T-helper 1 cell (primary cell): ENCODE results near the gene CDC37L1.

ENCODE experiments used
- DNase-seq, 5 donors: peaks; one replicate each; pipeline ENCODE4 v3.0.0-alpha.2; 2012 to 2020

The CDC37L1 gene

DNA sequence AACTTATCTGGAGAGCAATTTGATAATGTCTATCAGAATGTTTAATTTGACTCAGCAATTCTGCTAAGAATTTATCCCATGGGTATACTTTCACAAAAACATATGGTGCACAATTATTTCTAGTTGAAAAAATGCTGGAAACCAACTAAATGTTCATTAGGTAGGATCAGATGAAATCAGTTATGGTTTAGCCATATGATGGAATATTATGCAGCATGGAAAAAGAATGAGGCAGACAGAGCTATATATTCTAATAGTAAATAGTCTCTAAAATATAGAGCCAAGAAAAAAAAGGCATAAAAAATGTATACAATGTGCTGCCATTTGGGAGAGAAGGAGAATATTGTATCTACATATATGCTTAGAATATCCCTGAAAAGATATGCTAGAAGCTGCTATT lies 9.5 kb upstream of the CDC37L1 start:
- no peak for DNase-seq

DNA sequence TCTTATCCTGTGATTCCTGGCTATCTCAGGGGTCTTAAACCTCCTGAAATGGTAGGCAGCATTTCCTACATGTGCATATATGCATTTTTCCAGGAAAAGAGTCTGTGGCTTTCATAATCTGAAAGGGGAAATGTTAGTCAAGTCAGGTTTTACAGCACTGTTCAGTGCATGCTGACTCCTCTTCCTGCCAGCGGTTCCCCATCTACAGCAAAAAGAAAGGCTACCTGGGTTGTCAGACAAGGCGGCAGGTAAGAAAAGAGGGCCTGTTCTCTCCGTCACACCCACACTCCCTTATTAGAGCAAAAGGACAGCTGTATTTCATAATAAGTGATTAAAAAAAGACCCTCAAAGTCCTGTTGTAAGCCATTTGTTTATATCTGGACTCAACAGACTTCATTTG lies 8.8 kb upstream of the CDC37L1 start:
- no peak for DNase-seq

- DNase-seq: no peak
Observed at GRCh38 chr9:4671737-4672136, 7.6 kb upstream of the CDC37L1 start.

- DNase-seq: no peak
Observed at GRCh38 chr9:4674783-4675182, 4.6 kb upstream of the CDC37L1 start.

GRCh38 chr9:4677392-4677791 lies 2.0 kb upstream of the CDC37L1 start:
- DNase-seq: no peak

- peak in 3 of 5 donors; percentile 17 to 54 (median 25) for DNase-seq
Observed at GRCh38 chr9:4678679-4679267, 596 bp upstream of the CDC37L1 start.

GRCh38 chr9:4680173-4680525 lies 780 bp downstream of the CDC37L1 start:
- no peak for DNase-seq

GRCh38 chr9:4680750-4681149 lies 1.4 kb downstream of the CDC37L1 start:
- DNase-seq: no peak

GRCh38 chr9:4684820-4685219 lies 5.5 kb downstream of the CDC37L1 start:
- DNase-seq: no peak

GRCh38 chr9:4686112-4686511 lies 6.7 kb downstream of the CDC37L1 start:
- DNase-seq: no peak

DNA sequence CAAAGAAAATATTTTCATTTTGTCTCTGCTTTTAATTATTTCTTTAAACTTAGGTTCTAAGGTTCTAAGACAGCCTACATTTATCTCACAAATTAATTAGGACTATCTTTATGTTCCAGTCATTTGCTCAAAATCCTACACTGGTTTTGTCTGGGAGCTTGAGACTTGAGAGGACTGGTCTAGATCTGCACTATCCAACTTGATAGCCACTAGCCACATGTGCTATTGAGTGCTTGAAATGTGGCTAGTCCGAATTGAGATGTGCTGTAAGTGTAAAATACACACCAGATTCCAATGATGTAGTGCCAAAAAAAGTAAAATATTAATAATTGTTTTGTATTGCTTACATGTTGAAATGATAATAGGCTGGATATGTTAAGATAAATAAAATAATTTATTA lies 7.2 kb downstream of the CDC37L1 start:
- DNase-seq: no peak

- DNase-seq: no peak
Observed at GRCh38 chr9:4689021-4689420, 9.7 kb downstream of the CDC37L1 start.

DNA sequence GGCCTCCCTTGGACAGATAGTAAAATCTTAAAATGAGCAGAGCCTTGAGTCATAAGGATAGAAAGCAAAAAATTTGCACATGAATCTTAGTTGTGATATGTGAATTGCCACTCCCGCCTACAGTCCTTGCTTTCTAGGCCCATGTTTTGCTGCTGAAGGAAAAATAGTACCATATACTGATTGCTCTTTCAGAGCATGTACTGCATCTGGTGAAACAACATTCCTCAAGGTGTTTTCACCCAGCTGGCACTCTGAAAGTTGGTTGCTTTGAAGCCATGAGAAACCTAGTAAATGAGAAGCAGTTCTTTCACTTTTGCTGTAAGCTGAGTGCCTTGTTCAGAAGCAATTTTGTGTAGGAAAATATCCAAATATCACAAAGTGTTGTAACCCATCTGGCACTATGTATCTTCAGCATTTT lies 10.3 kb downstream of the CDC37L1 start:
- DNase-seq: peak in 1 of 5 donors; percentile 22

- no peak for DNase-seq
Observed at GRCh38 chr9:4690144-4690543, 10.8 kb downstream of the CDC37L1 start.

DNA sequence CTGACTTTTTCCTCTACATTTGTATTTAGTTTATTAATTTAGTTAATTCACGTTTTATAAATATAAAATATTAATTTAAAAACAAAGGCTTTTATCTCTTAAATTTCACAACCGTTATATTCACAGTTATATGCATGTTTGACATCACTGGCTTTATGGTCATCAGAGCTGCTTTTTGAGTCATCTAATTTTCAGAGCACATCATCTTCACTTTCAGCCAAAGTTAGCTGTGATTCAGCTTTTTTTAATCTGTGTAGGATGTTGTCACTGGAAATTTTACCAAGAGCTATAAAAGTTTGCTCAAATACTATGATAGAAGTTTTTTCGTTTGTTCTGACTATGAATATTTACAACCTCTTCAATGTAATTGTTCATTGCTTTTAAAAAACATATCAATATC lies 12.4 kb downstream of the CDC37L1 start:
- no peak for DNase-seq

DNA sequence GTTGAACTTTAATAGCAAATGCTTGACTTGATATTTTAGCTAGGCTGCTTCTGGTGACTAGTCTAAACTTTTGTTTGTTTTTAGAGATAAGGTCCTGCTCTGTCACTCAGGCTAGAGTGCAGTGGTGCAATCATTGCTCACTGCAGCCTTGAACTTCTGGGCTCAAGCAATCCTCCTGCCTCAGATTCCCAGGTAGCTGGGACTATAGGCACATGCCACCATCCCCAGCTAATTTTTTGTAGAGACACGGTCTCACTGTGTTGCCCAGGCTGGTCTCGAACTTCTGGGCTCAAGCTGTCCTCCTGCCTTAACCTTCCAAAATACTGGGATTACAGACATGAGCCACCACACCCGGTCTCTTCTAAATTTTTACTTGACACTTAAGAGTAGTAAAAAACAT lies 20.7 kb downstream of the CDC37L1 start:
- no peak for DNase-seq

DNA sequence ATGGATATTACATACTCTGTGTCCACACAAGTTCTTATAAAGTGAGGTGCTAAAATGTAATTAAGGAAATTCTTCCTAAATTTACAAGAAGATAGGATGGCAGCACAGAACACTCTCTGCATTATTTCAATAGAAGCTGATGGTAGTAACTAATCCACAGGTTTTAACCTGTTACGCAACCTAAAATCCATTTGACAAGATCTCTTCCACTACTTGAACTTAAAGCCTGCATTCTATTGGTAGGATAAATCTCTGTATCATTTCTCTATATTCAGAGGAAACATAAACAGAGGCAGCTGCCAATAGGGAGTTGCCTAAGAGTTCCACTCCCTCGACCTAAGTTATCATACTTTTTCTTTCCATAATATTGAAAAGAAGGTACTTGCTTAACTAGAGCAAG lies 21.6 kb downstream of the CDC37L1 start:
- no peak for DNase-seq

GRCh38 chr9:4701526-4701925 lies 22.2 kb downstream of the CDC37L1 start:
- DNase-seq: no peak

DNA sequence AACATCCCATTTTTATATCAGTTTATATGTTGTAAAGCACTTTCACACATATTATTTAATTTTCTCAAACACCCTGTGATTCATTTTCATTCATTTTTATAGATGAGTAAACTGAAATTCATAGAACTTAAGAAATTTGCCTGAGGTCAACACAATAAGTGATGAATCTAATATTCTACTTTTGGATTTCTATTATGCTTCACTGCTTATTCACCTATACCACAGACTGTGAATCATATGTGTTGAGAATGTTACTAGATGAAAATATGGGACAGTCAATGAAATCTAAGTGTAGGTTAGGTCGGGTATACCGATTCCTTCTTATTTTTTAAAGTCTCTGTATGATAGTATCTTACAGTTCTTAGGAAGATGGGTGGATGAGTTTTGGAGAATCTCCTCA lies 24.8 kb downstream of the CDC37L1 start:
- DNase-seq: no peak

DNA sequence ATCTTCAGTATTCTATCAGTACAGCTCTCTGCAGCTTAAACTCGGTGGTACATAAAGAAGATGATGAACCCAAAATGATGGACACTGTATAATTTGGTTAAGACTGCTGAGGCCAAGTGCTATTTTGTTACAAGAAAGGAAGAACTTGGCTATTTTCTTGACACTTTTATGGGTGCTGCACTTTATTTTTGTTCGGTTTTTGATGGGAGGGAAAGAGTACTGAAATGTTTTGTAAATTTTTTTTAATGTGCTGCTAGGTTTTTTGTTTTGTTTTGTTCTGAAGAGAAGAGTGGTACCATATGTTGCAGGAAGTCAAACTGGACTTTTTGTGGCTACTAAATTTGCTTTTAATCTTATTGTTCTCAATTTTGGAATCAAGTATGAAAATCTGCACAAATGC lies 26.7 kb downstream of the CDC37L1 start:
- no peak for DNase-seq

- DNase-seq: no peak
Observed at GRCh38 chr9:4706971-4707622, 27.7 kb downstream of the CDC37L1 start.

DNA sequence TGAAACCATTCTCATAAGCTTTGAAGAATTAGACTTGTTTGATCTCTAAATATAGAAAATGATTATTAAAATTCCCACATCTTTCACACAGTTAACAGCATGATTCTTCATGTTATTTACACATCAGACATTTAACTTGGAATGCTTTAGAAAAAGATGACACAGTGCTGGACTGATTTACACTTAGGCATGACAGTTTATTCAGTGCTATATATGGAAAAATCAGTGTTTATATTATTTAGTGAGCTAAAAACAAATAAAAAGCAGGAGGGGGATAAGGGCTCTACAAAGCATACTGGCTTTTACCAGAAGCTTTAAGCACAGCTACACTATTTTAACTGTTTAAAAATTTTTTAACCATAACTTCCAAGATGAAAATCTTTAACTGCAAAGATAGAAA lies 30.0 kb downstream of the CDC37L1 start:
- no peak for DNase-seq

GRCh38 chr9:4713849-4714248 lies 34.5 kb downstream of the CDC37L1 start:
- DNase-seq: no peak

DNA sequence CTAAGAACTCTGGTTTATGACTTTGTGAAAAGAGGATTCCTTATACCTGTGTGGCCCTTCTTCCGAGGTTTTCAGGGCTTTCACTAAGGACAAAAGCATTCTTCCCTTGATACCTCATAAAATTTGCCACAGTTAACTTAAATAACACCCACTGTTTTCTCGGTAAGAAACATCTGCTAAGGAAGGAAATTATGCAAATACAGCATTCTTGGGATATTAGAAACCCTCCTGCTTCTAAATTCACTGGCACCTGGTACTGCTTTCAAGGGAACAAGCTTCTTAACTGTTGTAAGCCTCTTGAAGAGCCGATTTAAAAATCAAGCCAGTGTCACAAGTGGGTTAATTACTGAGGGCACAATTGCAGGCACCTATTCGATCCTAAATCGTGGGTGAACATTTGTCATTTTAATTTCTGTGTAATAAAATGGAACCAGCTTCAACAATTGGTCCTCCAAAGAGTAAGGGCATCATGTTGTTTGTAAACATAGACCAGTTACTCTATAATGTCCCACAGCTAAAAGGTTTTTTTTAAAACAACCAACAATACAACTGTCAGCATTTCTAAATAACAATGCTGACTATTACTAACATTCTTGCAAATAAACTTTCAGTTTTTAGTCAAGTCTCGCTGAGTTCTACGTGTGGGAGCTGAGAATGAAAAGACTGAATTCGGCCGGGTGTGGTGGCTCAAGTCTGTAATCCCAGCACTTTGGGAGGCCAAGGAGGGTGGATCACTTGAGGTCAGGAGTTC lies 35.1 kb downstream of the CDC37L1 start:
- no peak for DNase-seq
